Hypothalamus (tissue), 51 donors: ENCODE measurements around the gene TOMM40.
"Not testable (repeated sequence)": the region's sequence is repeated elsewhere in the genome, so short reads cannot be mapped to it uniquely, and the experiment has no call there.

ENCODE experiments used
- DNase-seq, 51 donors: peaks; one replicate each; lab custom pipeline; 2025; lab: John Stamatoyannopoulos, UW

Gene TOMM40

DNA sequence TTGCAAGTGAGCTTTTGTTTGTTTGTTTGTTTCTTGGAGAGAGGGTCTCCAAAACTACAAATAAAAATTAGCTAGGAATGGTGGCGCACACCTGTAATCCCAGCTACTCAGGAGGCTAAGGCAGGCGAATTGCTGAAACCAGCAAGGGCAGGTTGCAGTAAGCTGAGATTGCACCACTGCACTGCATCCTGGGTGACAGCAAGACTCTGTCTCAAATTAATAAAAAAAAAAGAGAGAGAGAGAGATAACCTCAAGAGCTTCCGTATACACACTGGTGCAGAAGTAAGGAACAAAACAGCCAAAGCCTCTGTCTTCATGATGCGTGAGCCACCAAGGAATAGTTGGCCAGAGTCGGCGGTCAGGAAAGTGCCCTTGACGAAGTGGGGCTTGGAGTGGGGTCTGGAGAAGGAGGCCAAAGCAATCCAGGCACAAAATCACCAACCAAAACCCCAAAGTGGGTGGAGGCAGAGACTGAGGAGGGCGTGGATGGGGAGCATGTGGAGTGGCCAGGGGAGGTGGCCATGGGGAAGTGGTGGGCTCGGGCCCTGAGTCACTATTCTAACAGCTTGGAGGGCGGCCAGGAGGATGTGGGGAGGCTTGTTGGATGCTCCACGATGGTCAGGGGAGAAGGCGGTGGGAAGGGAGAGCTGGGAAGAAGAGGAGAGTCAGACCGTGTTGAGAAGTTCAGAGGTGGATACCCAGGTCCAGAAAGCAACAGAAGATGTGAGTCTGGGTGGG lies 21.2 kb upstream of the TOMM40 start:
- peak in 11 of 51 donors; percentile 5 to 26 (median 13) for DNase-seq

DNA sequence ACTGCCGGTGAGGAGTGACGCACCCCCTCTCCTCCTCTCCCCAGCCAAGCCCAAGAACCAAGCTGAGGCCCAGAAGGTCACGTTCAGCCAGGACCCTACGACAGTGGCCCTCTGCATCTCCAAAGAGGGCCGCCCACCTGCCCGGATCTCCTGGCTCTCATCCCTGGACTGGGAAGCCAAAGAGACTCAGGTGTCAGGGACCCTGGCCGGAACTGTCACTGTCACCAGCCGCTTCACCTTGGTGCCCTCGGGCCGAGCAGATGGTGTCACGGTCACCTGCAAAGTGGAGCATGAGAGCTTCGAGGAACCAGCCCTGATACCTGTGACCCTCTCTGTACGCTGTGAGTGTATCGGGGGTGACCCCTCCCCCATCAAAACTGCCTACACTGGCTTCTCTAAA lies 19.2 kb upstream of the TOMM40 start:
- DNase-seq, result no peak

DNA sequence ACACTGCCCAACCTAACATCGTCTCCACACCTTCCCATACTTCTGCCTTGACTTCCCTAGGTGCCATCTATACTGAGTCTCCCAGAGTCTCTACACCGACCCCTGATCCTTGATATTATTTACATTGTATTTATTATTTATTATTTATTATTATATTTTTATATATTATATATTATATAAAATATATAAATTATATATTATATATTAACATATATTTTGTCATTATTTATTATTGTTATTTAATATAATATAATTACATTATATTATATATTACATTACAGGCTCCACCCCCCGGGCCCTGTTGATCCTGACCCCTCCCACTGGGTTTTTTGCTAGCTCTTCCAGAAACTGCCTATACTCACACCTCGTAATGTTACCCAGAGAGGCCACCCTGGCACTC lies 18.4 kb upstream of the TOMM40 start:
- no peak for DNase-seq

DNA sequence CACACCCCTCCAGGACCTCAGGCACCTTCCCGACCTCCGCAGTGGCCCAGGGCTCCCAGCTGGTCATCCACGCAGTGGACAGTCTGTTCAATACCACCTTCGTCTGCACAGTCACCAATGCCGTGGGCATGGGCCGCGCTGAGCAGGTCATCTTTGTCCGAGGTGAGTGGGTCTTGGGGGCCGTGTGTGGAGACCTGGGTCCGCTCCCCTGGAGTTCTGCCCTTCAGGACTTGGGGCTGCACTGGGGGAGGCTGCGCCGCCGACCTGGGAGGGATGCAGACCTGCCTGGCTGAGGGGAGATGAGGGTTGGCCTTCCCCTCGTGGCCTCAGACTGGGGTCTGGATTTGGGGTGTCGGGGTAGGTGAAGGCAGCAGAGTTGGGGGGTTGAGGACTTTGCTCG lies 16.7 kb upstream of the TOMM40 start:
- DNase-seq, result no peak

DNA sequence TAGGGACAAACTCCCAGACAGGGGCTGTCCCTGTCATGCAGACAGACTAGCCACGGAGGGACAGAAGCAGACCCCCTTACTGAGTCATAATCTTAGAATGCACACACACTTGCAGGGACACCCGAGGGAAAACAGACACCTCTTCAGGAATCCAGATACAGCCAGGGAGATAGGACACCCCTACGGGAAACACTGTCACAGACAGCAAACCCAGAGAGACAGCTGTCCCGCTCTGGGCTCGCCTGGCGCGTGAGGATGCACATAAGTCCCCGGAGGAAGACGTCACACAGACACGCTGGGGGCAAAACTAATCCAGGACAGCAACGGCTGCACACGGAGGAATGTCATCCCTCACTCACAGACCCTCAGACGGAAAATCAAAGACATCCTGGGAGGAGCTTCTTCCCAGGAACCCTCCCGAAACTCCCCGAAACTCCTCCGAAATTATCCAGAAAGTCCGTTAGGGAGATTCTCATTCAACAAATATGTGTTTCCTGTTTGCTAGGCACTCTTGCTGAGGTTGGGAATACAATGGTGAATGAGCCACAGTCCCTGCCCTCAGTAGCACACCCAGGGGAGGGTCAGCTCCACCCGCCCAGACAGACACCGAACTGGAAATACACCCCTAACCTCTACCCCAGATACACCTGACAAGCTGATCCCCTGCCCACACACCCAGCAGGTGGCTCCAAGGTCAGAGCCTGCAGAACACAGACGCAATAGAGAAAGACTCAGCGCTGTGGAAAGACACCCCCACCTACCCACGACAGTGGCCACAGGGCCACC lies 15.2 kb upstream of the TOMM40 start:
- DNase-seq, result no peak

DNA sequence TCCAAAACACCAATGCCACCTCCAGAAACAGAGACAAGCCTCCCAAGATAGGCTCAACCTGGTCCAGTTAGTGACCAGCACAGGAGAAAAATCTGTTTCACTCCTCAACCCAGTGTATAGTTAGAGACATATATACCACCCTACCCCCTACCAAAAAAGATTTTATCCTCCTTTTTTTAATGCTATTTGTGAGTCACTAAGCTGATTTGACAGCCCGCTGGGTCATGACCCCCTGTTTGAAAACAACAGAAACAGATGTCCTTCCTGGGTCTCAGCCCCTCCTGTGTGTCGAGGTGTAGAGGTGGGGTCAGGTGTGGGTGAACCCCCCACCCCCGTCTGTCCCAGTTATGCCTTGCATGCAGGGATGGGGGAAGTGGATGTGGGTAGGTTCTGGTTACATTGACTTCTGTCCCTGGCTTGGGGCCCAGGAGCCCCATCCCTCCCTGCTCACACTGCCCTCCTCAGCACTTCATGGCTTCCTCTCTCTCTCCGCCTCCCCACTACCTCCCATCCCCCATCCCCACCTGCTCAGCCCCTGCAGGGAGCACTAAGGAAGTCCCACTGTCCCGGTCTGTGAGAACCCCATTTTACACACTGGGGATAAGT lies 14.0 kb upstream of the TOMM40 start:
- DNase-seq, result no peak

DNA sequence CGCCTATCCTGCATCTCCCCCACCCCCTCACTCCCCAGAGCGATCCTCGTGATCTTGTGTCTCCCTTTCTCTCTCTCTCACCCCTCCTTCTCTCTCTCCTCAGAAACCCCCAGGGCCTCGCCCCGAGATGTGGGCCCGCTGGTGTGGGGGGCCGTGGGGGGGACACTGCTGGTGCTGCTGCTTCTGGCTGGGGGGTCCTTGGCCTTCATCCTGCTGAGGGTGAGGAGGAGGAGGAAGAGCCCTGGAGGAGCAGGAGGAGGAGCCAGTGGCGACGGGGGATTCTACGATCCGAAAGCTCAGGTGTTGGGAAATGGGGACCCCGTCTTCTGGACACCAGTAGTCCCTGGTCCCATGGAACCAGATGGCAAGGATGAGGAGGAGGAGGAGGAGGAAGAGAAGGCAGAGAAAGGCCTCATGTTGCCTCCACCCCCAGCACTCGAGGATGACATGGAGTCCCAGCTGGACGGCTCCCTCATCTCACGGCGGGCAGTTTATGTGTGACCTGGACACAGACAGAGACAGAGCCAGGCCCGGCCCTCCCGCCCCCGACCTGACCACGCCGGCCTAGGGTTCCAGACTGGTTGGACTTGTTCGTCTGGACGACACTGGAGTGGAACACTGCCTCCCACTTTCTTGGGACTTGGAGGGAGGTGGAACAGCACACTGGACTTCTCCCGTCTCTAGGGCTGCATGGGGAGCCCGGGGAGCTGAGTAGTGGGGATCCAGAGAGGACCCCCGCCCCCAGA lies 12.8 kb upstream of the TOMM40 start:
- no peak for DNase-seq

DNA sequence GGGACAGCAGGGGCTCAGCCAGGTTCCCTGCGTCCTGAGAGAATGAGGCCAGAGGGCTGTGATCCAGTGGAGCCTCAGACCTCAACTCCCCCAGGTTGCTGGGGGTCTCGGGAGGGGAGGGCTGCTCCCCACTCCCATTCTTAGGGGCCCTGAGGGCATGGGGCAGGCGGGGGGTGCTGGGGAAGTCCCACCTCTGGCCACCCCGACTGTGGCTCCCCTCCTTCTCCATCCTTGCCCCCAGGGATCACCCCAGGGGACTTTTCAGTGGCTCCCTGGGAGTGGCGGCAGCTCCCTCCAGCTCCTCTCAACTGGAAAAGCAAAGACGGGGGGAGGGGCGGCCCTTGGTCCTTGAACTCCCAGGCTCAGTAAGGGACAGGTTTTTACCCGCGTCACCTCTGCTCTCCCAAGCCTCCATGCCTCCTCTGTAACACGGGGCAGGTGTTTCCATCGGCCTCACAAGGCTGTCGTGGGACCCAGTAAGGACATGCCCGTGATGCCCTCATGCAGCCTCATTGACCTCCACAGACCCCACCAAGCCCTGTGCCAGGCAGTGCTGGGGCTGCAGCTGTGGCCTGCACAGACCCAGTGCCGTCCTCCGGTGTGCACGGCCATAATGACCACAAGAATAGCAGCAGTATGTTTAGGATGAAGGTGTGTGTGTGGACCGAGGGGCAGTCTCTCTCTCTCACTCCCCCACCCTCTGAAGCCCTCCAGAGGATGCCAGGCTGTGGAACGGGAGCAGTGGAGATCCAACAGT lies 11.6 kb upstream of the TOMM40 start:
- DNase-seq, result no peak

DNA sequence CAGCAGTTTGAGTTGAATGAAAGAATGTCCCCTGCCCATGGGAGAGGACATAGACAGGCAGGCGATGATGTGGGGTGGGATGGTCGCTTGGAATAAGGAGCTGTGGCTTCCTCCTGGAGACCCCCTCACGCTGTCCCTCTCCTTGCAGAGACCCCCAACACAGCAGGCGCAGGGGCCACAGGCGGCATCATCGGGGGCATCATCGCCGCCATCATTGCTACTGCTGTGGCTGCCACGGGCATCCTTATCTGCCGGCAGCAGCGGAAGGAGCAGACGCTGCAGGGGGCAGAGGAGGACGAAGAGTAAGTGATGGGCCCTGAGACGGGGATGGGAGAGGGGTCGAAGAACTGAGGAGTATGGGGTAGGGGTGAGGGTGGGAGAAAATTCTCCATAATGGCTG lies 9.0 kb upstream of the TOMM40 start:
- no peak for DNase-seq

DNA sequence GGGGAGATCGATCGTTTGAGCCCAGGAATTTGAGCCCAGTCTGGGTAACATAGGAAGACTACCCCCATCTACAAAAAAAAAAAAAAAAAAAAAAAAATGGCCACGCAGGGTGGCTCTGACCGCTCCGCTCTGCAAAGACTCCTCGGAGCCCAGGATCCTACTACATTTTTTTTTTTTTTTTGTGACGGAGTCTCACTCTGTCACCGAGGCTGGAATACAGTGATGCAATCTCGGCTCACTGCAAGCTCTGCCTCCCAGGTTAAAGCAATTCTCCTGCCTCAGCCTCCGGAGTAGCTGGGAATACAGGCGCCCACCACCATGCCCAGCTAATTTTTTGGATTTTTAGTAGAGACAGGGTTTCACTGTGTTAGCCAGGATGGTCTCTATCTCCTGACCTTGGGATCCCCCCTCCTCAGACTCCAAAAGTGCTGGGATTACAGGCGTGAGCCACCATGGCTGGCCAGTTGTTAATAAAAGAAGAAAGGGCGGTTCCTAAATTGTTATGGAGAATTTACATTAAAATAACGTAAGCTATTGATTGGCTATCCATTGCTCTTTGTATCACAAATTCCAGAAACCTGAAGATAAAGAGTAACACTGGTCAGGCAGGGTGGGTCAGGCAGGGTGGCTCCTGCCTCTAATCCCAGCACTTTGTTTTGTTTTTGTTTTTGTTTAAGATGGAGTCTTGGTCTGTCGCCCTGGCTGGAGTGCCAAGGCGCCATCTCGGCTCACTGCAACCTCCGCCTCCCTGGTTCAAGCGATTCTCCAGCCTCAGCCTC lies 8.2 kb upstream of the TOMM40 start:
- DNase-seq, result not testable (repeated sequence)

DNA sequence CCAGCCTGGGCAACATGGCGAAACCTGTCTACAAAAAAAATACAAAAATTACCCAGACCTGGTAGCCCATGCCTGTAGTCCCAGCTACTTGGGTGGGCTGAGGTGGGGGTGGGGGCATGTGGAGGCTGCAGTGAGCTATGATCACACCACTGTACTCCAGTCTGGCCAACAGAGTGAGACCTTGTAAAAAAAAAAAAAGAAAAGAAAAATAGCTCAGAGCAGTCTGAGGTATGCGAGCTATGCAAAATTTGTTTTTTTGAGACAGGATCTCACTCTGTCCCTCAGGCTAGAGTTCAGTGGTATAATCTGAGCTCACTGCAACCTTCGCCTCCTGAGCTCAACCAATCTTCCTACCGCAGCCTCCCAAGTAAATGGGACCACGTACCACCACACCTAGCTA lies 7.1 kb upstream of the TOMM40 start:
- no peak for DNase-seq

DNA sequence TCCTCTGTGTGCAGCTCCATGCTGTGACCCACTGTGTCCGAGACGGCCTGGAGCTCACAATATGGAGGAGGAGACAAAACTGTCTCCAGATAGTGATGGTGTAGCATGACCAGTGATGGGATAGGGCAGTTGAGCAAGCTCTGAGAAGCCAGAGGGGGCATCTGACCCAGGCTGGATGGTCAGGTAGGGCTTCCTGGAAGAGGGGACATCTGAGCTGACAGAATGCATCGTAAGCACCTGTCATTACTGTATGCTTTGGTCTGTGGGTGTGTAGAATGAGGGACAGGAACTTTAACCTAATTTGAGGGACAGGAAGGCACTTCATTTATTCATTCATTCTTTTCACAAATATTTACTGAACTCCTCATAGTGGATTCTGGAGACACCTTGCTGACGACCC lies 6.5 kb upstream of the TOMM40 start:
- DNase-seq, result no peak

DNA sequence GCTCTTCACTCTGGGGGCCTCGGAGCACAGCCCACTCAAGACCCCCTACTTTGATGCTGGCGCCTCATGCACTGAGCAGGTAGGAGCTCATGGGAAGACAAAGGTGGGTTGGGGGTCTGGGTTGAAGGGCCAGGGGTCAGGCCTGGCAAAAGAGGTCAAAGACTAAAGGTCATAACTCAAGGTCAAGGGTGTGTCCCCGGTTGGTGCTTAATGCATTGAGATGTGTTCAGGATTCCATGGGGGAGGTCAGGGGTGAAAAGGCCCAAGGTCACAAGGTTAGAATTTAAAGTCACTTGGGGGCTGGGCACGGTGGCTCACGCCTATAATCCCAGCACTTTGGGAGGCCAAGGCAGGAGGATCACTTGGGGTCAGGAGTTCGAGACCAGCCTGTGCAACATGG lies 4.9 kb upstream of the TOMM40 start:
- no peak for DNase-seq

DNA sequence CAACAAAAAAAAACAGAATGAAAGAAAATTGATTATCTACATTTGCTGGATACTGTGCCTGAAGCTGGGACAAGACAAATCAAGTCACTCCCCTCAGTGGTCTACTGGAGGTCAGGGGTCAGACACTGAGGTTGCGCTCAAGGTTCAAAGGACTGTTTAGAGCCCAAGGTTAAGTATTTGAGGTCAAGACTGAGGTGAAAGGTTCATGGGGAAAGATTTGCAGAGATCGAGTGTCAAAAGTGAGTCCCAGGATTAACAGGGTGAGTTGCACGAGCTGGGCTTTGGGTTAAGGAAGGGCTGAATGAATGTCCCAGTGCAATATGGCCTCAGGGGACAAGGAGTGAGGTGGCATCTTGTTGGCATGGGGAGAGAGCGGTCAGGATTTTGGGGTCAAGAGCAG lies 3.4 kb upstream of the TOMM40 start:
- no peak for DNase-seq

DNA sequence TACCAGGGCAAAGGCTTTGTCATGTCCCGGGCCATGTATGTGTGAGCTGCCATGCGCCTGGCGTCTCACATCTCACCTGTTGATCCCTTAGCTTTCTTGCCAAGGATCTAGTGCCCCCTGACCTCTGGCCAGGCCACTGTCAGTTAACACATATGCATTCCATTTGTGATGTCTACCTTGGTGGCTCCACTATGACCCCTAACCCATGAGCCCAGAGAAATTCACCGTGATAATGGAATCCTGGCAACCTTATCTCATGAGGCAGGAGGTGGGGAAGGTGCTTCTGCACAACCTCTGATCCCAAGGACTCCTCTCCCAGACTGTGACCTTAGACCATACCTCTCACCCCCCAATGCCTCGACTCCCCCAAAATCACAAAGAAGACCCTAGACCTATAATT lies 2.7 kb upstream of the TOMM40 start:
- DNase-seq, result not testable (repeated sequence)

DNA sequence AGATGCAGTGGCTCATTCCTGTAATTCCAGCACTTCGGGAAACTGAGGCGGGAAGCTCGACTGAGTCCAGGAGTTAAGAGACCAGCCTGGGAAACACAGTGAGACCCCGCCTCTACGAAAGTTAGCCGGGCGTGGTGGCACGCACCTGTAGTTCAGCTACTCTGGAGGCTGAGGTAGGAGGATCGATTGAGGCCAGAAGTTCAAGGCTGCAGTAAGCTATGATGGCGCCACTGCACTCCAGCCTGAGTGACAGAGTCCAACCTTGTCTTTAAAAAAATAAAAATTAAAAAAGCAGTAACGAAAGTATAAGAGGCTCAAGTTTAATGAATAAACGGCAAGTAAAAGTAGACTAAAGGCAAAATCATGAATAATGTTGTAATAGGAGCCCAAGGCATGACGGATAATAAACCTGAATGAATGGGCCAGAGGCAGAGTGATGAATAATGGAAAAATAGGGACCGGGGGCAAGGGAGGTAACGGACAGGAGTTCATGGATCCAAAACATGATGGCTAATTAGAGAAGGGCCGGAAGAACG lies 1.2 kb upstream of the TOMM40 start:
- DNase-seq, result no peak

DNA sequence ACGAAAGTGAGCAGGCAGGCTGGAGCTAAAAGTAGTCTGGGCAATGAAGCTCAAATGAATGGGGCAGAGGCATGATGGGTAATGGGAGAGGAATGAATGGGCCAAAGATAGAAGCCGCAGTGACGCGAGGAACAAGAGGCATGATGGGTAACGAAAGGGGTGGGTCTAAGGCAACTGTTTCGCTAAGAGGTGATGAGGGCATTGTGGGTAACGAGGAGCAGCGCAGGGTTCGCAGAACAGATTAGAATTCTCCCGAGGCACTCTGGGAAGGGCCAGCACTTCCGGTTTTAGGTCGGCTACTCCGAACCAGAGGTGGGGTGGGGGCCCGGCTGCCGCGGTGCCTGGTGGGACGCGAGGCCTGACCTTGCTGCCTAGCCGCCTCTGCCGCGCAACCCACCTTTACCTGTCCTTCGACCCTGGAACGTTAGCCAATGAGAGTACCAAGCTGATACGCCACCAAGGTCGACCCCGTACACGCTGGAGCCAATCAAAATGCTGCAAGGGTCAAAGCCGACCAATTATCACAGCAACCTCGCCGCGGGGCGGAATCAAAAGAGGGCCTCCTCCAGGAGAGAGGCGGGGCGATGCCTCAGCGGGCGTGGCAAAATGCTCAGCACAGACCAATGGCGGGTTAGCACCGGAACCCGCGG lies 563 bp upstream of the TOMM40 start:
- peak; percentile 92 to 100 (median 100) for DNase-seq

DNA sequence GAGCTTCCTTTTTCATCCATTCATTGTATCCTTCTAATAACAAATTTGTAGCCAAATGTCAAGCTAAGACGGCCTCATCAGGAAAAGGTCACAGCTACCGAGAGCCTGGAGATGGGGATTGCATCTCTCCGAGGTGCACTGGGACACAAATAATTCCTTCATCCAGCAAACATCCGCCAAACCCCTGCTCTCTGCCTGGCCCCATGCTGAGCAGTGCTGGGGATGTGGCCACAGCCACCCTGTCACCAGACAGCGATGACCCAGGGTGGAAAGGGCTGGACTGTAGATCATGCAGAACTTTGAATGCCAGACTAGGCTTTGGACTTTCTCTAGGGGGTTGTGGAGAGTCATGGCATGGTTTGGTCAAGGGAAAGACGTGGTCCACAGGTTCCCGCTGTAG lies 1.9 kb downstream of the TOMM40 start:
- no peak for DNase-seq
